Endothelial cell (in vitro differentiated cells): ENCODE results near the gene FSD1. TPM values are rescaled to one million over a fixed set of nuclear protein-coding genes. Genes with fewer than 3 reads are reported as not detected.

Experiments used
- DNase-seq: peaks from one replicate; pipeline ENCODE4 v3.0.0; 2021; ENCODE audit warnings: low spot score
- H3K27ac Mint-ChIP-seq: one replicate; pipeline ENCODE4 v1.8.0; 2021; ENCODE audit warnings: mixed read lengths, inconsistent platforms; ENCODE audit not compliant: unreplicated experiment
- H3K27me3 Mint-ChIP-seq: one replicate; pipeline ENCODE4 v1.8.0; 2021; ENCODE audit warnings: mild to moderate bottlenecking, moderate library complexity, mixed read lengths, inconsistent platforms; ENCODE audit not compliant: unreplicated experiment
- H3K36me3 Mint-ChIP-seq: one replicate; pipeline ENCODE4 v1.8.0; 2021; ENCODE audit warnings: mild to moderate bottlenecking, low read depth, mixed read lengths, inconsistent platforms; ENCODE audit not compliant: unreplicated experiment
- H3K4me1 Mint-ChIP-seq: one replicate; pipeline ENCODE4 v1.8.0; 2021; ENCODE audit warnings: mild to moderate bottlenecking, mixed read lengths, inconsistent platforms; ENCODE audit not compliant: unreplicated experiment
- H3K4me3 Mint-ChIP-seq: one replicate; pipeline ENCODE4 v1.8.0; 2021; ENCODE audit warnings: mild to moderate bottlenecking, mixed read lengths, inconsistent platforms; ENCODE audit not compliant: unreplicated experiment
- H3K9me3 Mint-ChIP-seq: one replicate; pipeline ENCODE4 v1.8.0; 2021; ENCODE audit warnings: mixed read lengths, inconsistent platforms; ENCODE audit not compliant: unreplicated experiment
- long read RNA-seq: library from polyadenylated mRNA; unstranded; transcript quantifications from one replicate; pipeline ENCODE4 v2.0.0, GENCODE V29; 2020; ENCODE audit not compliant: unreplicated experiment
- total RNA-seq: library from RNA; stranded (reverse); fragmentation: NEBNext Ultra II Directional; extraction: Animal tissue kit (Norgen Biotek cat#: 25700); gene quantifications from one replicate; pipeline ENCODE4 v1.2.1, GENCODE V29; 2021; ENCODE audit not compliant: unreplicated experiment
- TF ChIP-seq, protein P1 (sequence below): fragments of 200-600 bp; sonication (generic); IDR thresholded peaks from one replicate; pipeline ENCODE4 v1.5.0; 2021; ENCODE audit warnings: antibody characterized with exemption; ENCODE audit not compliant: unreplicated experiment

FSD1 gene
- total RNA-seq: 19.0 TPM
- long read RNA-seq, transcript FSD1-201 (13 exons, 1,831 nt): major isoform, 15 of 17 reads
- long read RNA-seq, partial matches to known transcripts: 0 of 17 reads
- long read RNA-seq, other reads (novel, unspliced or antisense): 2 of 17 reads

DNA sequence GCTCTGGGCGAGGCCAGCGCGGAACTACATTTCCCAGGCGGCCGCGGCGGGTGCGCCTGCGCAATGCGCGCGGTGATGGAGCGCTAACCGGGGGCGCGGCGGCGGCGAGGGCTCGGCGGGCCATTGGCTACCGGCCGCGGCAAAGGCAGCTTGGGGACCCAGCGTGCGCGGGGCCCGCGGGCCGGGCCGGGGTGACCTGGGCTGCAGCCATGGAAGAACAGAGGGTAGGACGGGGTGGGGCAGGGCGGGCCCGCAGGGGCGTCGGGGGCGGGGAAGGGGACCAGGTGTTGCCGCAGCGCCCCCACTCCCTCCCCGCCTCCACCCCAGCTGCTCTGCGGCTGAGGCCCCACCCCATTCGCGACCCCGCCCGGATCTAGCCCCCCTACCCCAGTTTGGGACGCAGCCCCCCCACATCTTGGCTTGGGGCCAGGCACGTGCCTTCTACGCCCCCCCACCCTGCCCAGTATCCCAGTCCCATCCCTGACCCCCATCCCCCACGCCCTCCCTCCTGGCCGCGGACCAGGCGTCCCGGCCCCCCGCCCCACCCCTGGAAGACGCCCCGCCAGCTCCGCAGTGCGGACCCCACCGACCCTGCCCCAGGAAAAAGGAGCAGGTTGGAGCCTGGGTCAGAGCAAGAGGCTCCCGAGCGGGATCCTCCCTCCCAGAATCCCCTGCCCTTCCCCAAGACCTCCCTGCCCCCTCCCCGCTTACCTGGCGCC is at the start of gene FSD1:
Gene FSD1 (plus strand): TSS at position 61 of the 719 bp plus-strand sequence. CDS start 149 bp downstream, at position 210.
- Mint-ChIP-seq H3K9me3 (no peaks in the 10 kb centered on the region), H3K27me3 (peaks cover 4% of the 10 kb centered on the region), H3K4me3 (peak within 1 kb of the TSS; percentile 80), H3K4me1 (no peaks in the 10 kb centered on the region), H3K27ac (no peak within 1 kb of the TSS), H3K36me3 (peaks cover 4% of the 10 kb centered on the region)
- peak; percentile 78 for DNase-seq
- TF ChIP-seq, protein P1, sequence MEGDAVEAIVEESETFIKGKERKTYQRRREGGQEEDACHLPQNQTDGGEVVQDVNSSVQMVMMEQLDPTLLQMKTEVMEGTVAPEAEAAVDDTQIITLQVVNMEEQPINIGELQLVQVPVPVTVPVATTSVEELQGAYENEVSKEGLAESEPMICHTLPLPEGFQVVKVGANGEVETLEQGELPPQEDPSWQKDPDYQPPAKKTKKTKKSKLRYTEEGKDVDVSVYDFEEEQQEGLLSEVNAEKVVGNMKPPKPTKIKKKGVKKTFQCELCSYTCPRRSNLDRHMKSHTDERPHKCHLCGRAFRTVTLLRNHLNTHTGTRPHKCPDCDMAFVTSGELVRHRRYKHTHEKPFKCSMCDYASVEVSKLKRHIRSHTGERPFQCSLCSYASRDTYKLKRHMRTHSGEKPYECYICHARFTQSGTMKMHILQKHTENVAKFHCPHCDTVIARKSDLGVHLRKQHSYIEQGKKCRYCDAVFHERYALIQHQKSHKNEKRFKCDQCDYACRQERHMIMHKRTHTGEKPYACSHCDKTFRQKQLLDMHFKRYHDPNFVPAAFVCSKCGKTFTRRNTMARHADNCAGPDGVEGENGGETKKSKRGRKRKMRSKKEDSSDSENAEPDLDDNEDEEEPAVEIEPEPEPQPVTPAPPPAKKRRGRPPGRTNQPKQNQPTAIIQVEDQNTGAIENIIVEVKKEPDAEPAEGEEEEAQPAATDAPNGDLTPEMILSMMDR: no peak

DNA sequence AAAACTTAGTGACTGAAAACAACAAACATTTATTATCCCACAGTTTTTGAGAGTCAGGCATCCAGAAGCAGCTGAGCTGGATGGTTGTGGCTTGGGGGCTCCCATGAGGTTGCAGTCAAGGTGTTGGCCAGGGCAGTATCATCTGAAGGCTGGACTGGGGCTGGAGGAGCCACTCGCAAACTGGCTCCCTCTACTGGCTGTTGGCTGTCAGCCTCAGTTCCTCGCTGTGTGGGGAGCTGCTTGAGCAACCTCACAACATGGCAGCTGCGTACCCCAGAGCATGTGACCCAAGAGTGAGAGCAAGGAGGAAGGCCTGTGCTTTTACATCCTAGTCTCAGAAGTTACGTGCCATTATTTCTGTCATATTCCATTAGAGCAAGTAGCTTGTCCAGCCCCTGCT is 47.8 kb upstream of the FSD1 start:
- Mint-ChIP-seq H3K27me3 (peaks cover 2% of the 10 kb centered on the region), H3K4me1 (no peaks in the 10 kb centered on the region), H3K27ac (no peak overlapping the region), H3K9me3 (no peaks in the 10 kb centered on the region), H3K4me3 (peak overlapping the region; percentile 21), H3K36me3 (peaks cover 39% of the 10 kb centered on the region)
- no peak for DNase-seq
- TF ChIP-seq, protein P1: peak; percentile 25

DNA sequence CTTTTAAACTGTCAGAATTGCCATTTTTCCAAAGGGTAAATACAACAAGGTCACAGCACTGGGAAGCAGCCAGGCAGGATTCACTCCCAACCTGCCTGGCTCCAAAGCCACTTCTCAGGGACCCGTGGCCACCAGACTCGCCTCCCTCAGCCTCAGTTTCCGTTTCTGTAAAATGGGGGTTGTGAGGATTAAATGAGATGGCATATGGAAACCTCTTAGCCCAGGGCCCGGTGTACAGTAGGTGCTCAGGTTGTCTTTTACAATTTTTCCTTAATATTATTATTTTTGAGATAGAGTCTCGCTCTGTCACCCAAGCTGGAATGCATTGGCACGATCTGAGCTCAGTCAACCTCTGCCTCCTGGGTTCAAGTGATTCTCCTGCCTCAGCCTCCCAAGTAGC is 47.4 kb upstream of the FSD1 start:
- peak overlapping the region; percentile 21 for H3K4me3 Mint-ChIP-seq
- no peaks in the 10 kb centered on the region for H3K4me1 Mint-ChIP-seq
- peaks cover 39% of the 10 kb centered on the region for H3K36me3 Mint-ChIP-seq
- H3K27ac Mint-ChIP-seq: no peak overlapping the region
- no peaks in the 10 kb centered on the region for H3K9me3 Mint-ChIP-seq
- H3K27me3 Mint-ChIP-seq: peaks cover 2% of the 10 kb centered on the region
- no peak for DNase-seq
- TF ChIP-seq, protein P1: no peak

DNA sequence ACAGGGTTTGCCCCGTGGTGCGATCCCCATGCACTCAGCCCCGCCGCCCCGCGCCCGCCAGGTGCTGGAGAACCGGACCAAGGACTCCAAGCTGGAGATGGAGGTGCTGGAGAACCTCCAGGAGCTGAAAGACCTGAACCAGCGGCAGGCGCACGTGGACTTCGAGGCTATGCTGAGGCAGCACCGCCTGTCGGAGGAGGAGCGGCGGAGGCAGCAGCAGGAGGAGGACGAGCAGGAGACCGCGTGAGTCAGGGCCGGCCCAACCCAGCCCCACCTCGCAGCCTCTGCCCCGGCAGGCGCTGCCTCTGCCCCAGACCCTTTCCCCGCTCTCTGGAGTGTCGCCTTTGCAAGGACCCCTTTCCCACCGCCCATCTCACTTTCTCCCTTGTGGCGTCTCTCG is 46.2 kb upstream of the FSD1 start:
- Mint-ChIP-seq H3K4me3 (no peak overlapping the region), H3K4me1 (no peaks in the 10 kb centered on the region), H3K36me3 (peaks cover 32% of the 10 kb centered on the region), H3K27ac (no peak overlapping the region), H3K27me3 (peaks cover 2% of the 10 kb centered on the region), H3K9me3 (no peaks in the 10 kb centered on the region)
- TF ChIP-seq, protein P1: no peak
- no peak for DNase-seq

DNA sequence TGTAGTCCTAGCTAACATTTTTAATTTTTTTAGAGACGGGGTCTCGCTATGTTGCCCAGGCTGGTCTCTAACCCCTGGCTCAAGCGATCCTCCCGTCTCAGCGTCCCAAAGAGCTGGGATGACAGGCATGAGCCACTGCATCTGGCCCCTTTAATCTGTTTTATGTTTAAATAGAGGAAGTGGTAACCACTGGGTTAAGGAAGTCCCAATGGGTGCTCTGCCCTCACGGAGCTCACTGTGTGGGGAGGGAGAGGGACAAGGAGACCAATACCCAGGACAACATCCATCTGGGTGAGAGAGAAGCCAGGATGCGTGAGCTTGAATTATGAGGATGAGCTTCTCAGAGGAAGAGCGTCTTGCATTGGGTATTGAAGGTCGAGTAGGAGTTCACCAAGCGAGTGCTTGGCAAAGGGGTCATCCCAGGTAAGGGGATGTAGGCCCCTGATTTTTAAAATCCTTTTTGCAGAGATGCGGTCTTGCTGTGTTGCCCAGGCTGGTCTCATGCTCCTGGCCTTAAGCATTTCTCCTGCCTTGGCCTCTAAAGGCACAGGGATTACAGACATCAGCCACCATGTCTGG is 43.7 kb upstream of the FSD1 start:
- TF ChIP-seq, protein P1: no peak
- H3K27me3 Mint-ChIP-seq: peaks cover 2% of the 10 kb centered on the region
- H3K4me3 Mint-ChIP-seq: no peak overlapping the region
- H3K27ac Mint-ChIP-seq: no peak overlapping the region
- H3K9me3 Mint-ChIP-seq: no peaks in the 10 kb centered on the region
- DNase-seq: no peak
- peaks cover 18% of the 10 kb centered on the region for H3K36me3 Mint-ChIP-seq
- H3K4me1 Mint-ChIP-seq: peaks cover 4% of the 10 kb centered on the region
